Femur (tissue), 1 donor: Measurements from ENCODE around the gene TMEM86A.

ENCODE experiments used
- DNase-seq: peaks from one replicate; pipeline ENCODE4 v3.0.0-alpha.2; 2017

The TMEM86A gene

DNA sequence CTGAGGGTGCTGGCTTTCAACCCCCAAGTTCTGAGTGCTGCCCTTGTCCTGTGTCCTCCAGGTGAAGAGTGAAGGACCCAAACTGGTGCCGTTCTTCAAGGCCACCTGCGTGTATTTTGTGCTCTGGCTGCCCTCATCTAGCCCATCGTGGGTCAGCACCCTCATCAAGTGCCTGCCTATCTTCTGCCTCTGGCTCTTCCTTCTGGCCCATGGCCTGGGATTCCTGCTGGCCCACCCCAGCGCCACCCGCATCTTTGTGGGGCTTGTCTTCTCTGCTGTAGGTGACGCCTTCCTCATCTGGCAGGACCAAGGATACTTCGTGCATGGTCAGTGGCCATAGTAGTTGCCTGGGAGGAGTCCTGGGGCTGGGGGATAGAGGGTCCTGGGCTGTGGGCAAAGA lies 2.3 kb downstream of the TMEM86A start:
- no peak for DNase-seq

DNA sequence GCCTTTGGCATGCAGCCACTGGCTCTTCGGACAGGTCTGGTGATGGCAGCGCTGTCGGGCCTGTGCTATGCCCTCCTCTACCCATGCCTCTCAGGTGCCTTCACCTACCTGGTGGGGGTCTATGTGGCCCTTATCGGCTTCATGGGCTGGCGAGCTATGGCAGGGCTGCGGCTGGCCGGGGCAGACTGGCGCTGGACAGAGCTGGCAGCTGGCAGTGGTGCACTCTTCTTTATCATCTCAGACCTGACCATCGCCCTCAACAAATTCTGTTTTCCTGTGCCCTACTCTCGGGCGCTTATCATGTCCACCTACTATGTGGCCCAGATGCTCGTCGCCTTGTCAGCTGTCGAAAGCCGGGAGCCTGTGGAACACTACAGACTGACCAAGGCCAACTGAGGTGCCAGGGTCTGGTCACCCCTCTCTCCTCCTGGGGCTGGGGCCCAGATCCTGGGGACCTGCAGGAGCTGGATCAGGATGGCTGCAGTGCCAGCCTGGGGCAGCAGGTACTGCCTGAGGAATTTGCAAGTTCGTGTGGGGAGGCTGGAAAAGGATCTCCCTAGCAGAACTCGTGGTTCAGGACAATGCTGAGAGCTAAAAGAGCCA lies 3.1 kb downstream of the TMEM86A start:
- DNase-seq: no peak

DNA sequence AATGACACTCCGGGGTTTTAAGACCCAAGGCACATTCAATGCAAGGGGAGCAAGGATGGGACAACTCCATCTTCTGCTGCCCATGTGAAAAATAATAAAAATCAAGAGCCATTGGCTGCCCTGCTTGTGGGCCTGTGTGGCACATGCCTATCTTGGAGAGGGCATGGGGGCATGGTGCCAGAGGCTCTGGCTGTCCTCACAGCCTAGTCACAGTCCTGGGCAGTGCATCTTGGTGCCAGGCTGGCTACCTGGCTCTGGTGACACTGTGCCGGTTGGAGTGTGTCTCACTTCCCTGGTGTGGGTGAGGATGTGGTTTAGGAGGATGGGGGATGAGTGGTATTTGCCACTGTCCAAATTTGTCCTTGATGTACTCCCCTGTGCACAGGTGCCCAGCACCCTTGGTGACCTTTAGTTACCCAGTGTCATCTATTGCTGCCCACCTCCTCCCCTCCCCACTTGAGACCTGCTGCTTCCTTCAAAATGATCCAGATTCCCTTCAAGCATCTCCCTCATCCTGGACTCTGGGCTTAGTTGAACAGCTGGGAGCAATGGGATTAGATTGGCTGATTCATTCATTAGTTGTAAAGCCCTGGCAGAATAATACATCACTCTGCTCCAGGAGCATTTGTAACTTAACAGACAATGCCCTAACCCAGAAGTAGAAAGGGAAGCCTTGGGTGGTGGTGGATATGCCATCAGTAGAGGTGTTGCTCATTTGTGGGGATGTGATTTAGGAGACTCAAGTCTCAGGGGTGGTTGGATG lies 4.6 kb downstream of the TMEM86A start:
- DNase-seq: no peak

DNA sequence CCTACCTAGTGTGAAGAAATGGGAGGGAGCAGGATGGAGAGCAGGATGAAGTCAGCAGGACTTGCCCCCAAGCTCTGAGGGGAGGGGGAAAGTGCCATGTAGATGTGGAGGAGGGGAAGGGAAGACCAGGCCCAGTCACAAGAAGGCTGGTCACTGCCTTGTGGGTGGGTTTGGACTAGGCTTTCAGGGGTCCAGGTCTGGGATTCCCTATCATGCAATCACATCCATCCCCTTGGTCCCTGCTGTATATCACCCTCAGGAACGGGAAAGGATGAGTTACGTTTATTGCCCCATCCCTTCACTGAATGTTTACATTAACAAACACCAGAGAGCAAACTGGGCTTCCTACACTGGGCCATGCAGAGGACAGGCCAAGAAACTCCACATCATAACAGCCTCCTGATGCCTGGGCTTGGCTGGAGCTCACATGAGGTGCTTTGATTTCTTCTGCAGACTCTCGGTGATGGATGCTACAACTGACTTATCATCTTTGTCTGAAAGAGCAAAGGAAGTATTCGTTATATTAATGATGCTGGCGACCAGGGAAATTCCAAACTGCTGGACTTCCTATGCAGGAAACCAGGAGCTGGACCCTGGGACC lies 5.6 kb downstream of the TMEM86A start:
- DNase-seq: no peak

DNA sequence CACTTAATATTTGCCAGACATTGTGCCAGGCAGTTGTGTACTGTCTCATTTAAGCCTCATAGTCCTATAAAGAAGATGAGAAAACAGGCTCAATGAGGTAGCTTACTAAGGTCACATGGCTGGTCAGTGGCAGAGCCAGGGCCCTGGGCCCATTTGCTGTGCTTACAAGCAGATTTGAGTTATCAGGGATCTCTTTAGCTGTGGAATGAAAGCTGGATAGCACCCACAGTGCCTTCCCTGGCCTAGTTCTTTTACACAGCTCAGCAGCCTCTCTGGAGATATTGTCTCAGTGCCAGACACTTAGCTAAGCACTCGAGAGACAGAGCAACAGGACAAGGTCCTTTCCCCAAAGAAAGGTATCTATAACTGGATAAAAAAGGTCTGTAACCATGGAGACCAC lies 6.1 kb downstream of the TMEM86A start:
- DNase-seq: no peak

DNA sequence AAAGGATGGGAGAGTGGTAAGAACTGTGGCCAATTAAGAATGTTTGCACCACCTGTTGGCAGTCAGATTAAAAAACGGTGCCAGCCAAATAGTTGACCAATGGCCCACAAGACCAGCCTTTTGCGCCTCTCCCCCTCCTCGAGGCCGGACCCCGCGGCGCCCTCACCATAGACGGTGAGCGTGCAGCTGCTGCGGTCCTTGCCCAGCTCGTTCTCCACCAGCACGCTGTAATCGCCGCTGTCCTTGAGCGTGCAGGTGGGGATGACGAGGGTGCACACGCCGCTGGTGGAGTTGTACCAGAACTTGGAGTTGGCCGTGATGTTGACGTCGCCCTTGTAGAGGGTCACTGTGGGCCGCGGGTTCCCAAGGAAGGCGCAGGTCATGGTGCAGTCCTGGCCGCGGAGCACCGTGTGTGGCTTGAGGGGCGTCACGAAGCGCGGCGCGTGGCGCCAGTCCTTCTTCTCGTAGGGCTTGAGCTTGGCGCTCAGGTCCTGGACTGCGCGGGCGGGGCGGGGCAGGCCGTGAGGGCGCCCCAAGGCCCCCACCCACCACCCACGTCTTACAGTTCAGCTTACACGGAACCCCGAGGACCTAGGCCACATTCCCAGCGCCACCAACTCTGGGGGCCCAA lies 7.2 kb downstream of the TMEM86A start:
- DNase-seq: peak; percentile 57

DNA sequence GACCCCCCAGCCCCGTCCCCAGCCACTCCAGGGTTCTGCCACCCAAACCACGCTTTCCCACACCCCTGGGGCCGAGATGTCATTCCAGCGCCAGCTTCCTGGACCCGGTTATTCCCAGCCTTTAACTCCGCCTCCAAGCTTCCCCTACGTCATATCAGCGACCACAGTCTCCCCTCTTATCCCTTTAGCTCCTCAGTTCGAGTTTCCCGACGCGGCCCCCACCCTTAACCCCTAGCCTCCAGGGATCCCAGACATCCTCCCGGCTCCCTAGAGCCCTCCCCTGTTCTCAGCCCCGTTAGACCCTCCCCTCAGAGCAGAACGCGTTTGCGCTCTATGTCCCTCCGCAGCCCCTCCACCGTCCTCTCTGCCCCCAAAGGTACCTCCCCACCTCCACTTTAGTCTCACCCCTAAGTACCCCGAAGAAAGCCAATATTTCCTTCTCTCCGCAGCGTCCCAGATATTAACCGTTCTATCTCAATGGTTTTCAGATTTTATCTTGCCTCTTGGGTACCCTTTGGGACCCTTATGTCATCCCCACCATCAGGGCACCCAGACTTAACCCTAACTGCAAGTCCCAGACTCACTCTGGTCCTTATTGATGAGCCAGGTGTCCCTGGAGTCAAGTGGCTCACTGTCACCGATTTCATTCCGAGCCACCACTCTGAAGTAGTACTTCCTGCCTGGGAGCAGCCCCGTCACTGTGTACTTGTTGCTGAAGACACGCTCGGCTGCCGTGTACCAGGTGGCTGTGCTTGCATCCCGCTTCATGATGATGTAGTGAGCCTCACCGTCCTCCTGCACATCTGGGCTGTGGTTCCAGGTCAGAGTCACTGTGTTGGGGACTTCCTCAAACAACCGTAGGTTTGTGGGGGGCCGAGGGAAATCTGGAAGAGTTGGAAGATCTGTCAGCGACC lies 8.0 kb downstream of the TMEM86A start:
- peak; percentile 80 for DNase-seq

DNA sequence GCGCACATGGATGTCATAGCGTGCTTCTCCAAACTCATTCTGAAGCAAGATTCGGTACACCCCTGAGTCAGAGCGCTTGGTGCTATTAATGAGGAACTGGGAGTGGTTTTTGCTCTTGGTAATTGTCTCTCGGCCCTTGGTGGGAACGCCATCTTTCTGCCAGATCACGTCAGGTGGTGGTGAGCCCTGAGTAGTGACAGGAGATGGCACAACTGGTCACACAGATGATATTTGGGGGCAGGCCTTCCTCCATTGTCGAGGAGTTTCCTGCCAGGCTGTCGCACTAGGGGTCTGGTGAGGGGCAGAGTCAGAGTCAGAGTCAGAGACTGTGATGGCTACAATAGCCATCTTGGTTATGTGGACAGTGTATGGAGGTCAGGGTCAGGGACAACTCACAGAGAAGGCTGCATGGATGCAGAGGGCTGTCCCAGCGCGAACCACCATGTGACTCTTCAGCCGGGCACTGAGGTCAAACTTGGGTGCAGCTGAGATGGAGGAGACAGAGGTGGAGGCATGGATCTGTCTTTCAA lies 9.3 kb downstream of the TMEM86A start:
- DNase-seq: no peak

DNA sequence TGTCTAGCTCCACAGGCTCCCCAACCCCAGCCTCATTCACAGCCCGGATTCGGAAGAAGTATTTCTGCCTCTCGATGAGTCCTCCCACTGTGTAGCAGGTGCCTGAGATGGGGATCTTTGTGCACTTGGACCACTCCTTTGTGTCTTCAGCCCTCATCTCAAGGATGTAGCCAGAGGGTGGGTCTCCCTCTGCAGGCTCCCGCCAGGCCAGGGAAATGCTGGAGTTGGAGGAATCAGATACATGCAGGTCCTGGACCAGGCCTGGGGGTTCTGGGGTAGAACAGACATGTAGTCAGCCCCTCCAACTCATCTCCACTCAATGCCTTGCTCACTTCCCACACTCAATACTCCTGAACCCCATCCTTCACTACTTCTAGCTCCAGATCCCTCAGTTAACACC lies 10.8 kb downstream of the TMEM86A start:
- no peak for DNase-seq

DNA sequence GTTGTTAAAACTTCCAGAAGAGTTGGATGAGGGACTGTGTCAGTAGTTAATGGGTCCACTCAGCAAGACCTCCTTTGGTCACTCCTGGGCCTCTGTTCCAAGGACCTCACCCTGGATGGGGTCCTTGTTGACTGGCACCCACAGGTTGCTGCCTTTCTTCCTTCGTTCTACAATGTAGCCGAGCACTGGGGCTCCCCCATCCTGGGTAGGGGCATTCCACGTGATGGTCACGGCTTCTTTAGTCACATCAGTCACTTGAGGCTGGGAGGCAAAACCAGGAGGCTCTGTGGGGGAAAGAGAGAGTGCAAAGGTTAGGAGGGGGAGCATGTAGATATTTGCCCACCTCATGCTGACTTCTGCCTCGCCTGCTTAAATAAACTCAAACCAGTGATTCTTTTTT lies 12.0 kb downstream of the TMEM86A start:
- no peak for DNase-seq

DNA sequence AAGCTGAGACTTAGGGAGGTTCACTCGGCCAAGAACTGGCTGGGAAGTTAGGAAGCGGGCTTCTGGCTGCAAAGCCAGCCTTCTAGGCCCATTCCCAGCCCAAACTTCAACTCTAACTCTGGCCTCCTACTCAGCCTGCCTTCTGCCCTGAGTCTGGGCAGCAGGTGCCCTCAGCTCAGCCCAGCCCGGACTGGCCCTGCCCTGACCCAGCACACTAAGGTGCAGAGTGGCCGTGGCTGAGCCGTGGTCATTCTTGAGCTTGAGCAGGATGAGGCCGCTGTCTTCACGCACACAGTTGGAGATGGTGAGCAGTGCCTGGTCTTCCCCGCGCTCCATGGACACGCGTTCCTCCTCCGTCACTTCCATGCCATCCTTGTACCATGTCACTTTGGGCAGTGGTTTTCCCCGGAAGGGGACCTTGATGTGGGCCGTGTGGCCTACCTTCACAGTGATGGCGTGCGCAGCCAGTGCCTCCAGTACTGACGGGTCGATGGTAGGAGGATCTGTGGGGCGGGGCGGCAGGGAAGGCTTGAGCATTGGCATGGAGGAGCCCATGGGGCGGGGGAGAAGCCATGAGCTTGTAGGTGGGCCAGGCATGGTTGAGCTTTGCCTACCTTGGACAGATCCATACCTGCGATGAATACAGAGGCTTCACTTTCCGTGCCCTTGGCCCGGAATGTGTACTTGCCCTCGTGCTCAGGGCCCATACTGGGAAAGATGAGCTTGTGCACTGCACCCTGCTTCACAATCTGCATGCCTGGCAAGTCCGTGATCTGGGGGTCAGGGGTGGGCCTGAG lies 15.3 kb downstream of the TMEM86A start:
- no peak for DNase-seq

DNA sequence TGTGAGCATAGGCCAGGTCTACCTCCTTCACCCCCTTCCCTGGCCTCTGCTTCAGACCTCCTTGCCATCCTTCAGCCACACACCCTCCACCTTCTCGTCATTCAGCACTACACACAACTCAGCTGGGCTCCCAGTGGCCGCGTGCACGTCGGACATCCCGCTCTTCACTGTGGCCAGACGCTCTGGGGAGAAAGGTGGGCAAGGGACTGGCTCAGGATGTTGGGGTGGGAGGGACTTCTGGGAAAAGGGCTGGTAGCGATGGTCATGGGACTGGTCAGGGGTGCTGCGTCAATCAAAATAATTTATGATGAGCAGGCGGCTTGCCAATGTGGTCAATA lies 15.8 kb downstream of the TMEM86A start:
- no peak for DNase-seq

DNA sequence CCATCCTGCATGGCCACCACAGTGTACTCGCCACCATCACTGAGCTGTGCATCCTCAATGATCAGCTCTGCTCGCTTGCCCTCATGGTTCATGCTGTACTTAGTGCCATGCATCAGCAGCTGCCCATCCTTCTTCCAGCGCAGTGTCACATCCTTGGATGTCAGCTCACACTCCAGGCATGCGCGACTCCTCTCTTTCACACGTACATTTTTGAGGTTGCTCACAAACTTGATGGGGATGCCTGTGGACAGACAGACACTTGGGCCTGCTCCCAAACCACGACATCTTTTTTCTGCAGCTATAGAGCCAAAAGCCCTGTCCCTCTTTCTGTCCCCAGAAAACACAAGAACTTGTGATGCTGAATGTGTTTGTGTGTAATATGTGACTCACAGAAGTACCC lies 16.9 kb downstream of the TMEM86A start:
- no peak for DNase-seq

DNA sequence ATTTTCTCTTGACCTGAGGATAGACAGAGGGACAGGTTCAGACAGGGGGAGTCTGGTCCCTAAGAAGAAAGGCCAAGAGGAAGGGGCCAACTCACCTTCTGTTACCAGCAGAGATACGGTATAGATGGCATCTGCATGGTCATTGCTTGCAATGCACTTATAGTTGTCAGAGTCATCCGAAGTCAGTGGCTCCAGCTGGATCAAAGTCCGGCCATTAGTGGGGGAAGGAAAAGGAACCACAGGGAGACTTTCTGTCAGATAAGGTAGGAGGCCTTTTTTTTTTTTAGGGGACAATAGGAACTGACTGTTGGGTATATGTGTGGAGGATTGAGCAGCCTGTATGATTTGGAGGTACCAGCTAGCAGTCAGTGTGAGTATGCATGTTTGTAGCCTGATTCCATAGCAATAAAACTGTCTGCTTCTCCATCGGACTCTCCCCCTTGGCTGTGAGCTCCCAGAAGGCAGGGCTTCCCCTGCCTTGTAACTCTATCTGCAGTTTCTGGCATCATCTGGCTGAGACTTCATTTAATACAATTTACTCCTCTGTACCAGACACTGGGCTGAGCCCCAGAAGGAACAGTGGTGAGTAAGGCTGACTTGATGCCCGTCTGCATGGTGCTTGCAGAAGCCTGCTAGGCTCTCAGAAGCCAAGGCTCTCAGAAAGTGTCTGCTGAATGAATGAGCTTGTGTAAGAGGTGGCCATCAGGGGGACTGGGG lies 21.7 kb downstream of the TMEM86A start:
- no peak for DNase-seq

DNA sequence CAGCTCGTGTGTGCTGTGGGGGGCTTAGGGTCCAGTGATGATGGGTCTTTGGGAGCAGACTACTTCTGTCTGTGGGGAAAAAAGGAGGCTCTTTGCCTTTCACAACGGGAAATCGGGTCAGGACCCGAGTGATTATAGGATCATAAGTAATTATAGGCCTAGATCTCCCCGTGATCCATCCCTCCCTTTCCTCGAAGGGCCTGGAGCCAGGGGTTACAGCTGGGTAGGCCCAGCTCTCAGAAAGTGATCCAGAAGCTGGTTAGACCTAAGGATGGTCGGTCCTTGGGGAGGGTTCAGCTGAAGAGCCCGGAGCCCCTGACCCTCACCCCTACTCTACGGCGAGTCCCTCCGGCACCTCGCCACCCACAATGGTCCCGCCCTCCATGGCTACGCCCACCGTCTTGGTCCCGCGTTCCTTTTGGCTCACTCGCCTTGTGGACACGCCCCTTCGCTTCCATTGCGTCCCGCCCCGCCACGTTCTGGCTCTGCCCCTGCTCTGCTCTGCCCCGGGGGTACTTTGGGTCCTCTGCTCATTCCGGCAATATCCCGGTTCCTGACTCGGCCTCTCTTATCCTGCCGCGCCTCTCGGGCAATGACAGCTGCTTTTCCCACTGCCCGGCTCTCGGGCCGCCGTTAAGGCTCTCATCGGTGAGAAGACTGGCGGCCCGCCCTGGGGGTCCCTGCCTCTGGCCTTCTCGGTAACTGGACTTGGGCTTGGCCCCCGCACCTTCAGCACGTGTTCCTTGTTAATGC lies 22.4 kb downstream of the TMEM86A start:
- peak; percentile 90 for DNase-seq

DNA sequence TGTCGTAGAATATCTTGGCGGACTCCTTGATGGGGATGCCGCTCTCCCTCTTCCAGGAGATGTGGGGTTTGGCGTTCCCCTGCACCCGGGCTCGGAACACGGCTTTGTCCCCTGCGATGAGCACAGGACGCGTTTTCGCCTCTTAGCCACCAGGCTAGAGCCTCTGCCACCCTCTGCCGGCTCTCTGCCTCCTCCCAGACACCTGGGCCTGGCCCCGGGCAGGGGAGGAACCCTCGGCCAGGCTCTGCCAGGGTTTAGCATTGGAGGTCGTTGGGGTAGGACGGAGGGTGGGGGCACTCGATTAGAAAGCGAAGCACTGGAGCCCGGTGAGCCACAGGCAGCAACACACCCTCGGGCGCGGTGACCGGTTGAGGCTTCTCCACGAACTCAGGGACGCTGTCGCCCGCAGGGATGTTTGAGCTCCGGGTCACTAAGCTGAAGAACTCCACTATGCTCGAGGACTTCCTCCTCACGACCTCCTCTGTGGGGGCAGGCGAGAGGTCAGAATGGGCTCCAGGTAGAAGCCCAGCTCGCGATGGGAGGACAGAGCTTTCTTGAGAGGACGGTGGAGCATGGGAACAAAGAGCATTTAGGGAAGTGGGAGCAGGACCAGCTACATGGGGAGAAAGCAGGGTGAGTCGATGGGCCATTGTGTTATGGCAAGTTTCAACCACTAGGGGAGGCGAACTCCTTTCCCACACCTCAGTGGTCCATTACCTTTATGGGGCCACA lies 23.1 kb downstream of the TMEM86A start:
- peak; percentile 43 for DNase-seq

DNA sequence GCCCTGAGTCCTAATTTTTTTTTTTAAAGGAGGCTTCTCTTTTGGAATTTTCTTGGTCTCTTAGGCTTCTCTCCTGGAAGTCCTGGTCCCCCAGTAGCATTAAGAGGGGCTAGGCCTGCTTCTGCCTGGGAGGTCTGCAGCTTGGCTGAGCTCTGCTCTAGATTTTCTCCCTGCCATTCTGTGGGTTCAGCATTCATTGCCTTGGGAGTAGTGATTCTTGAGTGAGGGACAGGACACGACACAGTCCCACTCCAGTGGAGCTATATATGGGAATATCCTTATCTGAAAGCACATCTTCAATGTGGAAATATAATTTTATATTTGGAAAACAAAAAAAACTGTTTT lies 23.7 kb downstream of the TMEM86A start:
- no peak for DNase-seq

DNA sequence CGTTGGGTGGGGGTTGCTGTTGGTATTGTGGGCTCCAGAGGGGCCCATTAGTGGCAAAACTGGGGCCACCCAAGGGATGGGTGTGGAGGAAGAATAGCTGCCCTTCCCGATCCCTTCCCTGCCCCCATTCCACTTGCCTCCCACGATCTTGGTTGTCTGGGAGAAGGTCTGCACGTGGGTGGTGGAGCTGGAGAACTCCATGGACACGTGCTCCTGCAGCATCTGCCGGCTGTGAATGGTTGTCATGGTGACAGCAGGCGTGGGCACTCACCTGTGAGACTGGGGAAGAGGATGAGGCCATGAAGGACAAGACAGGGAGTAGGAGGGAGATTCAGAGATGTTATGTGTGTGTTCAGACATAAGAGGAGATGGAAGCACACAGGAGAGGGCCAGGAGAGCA lies 25.4 kb downstream of the TMEM86A start:
- DNase-seq: no peak

DNA sequence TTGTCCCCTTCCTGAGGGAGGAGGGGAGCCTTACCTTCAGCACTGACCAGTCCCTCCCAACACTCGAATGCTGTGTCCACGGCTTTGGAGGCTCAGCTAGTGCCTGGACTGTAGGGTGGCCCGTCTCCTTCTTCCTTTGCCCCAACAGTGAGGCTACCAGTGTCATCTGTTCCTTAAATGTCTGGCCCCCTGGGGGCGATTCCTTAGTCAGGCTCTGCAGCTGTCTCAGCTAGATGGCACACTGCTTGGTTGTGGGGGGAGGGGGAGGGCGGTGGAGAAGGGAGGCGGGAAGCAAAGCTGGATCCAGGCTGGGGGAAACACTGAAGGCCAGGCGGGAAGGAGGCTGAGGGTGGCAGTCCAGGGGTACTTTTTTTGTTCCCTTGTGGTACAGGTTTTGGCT lies 27.5 kb downstream of the TMEM86A start, which contains the start of gene IGSF22:
TSS of gene IGSF22 (minus strand) at position 149 of the 400 bp plus-strand sequence. CDS start 1,952 bp downstream, outside the sequence.
- no peak for DNase-seq
